GM19324 (cell line): ENCODE measurements around the gene IQCK.

Source experiments
- ATAC-seq: cut with Tn5 transposase; IDR thresholded peaks from one replicate; pipeline ENCODE4 v1.9.1; 2021; ENCODE audit warnings: mild to moderate bottlenecking, moderate library complexity; ENCODE audit not compliant: unreplicated experiment, low FRiP score

The IQCK gene

GRCh38 chr16:19753815-19754643 is 36.0 kb downstream of the IQCK start:
- no peak for ATAC-seq

GRCh38 chr16:19754644-19755036 is 36.6 kb downstream of the IQCK start:
- no peak for ATAC-seq

- ATAC-seq: no peak
Observed at GRCh38 chr16:19755268-19755667, 37.2 kb downstream of the IQCK start.

- ATAC-seq: no peak
Observed at GRCh38 chr16:19757026-19757425, 39.0 kb downstream of the IQCK start.

GRCh38 chr16:19757762-19758595 is 39.9 kb downstream of the IQCK start:
- no peak for ATAC-seq

- ATAC-seq: no peak
Observed at GRCh38 chr16:19760356-19761060, 42.4 kb downstream of the IQCK start.

- no peak for ATAC-seq
Observed at GRCh38 chr16:19765860-19766553, 47.9 kb downstream of the IQCK start.

GRCh38 chr16:19766554-19766884 is 48.4 kb downstream of the IQCK start:
- no peak for ATAC-seq

GRCh38 chr16:19766988-19767387 is 48.9 kb downstream of the IQCK start:
- ATAC-seq: no peak

- ATAC-seq: no peak
Observed at GRCh38 chr16:19767497-19767896, 49.4 kb downstream of the IQCK start.

GRCh38 chr16:19769239-19769638 is 51.2 kb downstream of the IQCK start:
- ATAC-seq: no peak

- no peak for ATAC-seq
Observed at GRCh38 chr16:19771040-19771439, 53.0 kb downstream of the IQCK start.

GRCh38 chr16:19771796-19772195 is 53.7 kb downstream of the IQCK start:
- no peak for ATAC-seq

- ATAC-seq: no peak
Observed at GRCh38 chr16:19774024-19774423, 56.0 kb downstream of the IQCK start.

- no peak for ATAC-seq
Observed at GRCh38 chr16:19776147-19776546, 58.1 kb downstream of the IQCK start.

GRCh38 chr16:19776565-19776964 is 58.5 kb downstream of the IQCK start:
- no peak for ATAC-seq

GRCh38 chr16:19780321-19780720 is 62.2 kb downstream of the IQCK start:
- no peak for ATAC-seq

- no peak for ATAC-seq
Observed at GRCh38 chr16:19781226-19781625, 63.2 kb downstream of the IQCK start.

- ATAC-seq: no peak
Observed at GRCh38 chr16:19783363-19784182, 65.5 kb downstream of the IQCK start.
